ENCODE results near the gene STN1.

STN1 gene

DNA sequence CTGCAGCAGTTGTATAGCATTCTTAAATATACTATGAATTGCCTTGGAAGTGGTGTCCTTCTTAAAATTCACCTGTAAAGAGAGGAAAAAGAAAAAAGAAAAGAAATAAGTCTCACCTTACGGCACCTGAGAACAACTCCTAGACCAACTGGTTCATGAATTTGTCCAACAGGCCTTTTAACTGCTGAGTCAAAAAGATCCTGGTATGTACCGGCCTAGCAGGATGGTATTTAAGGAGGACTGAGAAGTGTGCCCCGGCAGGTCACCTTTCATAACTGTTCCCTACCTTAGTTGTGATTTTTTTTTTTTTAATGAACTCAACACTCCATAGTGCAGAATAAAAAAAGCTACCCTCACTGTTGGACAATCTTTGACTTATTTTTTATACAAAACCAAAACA, 25.8 kb downstream of the STN1 start:
- DNase-seq: no peak

DNA sequence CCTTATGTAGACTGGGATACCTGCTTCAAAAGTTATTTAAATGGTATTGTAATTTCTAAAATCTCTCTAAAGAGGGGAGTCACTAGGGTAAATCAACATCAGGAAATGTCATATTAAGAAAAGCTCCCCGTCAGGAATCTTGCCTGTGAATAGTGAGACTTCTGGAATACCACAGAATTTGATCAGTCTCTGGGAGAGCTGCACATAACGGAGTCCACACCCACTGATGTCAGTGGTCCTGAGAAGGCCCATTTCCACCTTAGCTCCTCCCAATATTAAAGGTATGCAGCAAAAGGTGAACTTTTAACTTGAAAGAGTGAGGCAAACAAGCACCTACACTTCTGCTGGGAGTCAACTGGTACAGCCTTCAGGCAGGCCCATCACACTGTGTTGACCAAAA, 27.3 kb downstream of the STN1 start:
- DNase-seq: no peak

DNA sequence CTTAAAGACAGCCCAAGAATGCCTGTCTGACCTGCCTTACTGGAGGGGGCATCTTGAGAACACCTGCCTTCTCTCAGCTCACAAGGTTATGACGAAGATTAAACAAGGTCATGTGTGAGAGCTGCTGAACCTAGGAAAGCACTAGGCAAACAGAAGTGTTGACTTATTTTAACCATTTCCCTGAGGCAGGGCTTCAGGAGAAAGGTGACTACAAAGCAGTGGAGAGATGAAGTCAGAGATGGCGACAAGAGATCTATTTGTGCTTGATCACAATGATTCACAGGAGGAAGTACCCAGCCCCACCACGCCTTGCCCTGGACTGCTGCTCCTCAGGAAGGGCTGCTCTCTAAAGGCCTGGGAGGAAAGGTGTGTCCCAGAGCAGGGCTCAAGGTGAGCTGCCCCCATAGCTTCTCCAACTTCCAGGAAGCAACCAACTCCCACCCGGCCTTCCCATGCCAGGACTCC, 27.8 kb downstream of the STN1 start:
- no peak for DNase-seq

DNA sequence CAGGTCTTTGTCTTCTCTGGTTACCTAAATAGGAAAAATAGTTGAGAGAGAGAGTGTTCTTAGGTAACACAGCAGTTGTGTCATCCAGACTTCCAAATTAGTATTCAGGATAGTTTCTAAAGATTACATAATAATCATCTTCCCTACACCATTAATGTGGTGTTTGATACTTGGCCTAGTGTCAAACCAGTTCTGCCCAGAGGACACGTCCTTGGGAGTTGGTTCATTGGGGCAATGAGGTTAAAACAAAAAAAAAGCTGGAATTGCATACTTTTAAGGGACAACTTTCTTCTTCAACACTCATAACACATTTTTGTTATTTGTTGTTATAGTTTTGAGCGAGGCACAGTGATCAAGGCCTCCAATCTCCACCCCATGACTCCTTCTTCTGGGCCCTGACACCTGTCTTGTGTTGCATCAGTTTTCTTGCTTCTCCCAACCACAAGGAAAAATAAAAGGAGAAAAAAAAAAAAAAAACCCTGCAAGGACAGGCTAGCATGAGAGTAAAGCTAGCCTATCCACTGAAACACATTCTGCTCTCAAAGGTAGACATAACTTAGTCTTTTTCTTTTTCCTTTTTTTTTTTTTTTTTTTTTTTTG, 28.8 kb downstream of the STN1 start:
- DNase-seq: no peak

DNA sequence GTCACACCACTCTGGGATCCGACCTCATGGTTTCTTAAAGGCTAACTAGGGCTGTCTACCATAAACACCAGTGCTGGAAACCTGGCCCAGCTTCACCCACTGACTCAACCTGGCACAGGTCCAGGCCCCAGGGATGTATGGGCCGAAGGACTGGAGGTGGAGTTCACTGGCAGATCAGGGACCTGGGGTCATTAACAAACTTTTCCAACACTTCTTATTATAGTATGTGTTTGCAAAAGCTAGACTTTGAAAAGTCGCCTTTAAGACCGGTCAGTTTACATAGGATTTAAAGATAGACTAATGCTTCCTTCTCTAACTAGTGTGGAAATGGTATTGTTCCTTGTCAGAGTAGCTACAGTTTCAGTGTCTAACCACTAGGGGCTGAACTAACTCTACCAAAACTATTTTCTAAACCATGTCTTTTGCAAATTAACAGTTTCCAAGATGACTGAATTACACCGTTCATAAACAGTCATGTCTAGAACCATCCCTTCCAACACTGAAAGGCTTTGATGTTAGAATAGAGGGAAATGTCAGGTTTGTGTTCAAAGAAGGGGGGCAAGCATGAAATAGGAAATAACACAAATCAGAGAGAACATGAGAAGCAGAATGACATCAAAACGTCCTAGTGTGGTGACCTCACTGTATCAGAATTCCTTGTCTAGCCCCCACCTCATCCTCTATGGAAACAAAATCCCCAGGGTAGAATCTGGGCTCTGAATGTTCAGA, 29.7 kb downstream of the STN1 start:
- DNase-seq: peak; percentile 83

DNA sequence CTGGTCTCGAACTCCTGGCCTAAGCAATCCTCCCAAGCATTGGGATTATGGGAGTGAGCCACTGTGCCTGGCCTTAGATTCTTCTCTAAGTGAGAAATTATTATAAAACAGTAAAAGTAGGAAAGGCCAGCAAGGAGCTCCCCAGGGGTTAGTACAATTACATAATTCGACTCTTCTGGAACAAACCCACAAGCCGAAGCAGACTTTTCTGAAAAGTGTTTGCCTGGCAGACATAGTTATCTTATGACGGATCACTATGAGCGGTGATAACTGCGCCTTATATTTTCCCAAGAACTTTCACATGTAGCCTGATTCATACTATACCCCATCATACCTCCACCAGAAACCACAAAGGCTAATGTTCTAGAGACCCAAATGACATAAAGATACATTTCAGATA, 32.4 kb downstream of the STN1 start:
- no peak for DNase-seq

DNA sequence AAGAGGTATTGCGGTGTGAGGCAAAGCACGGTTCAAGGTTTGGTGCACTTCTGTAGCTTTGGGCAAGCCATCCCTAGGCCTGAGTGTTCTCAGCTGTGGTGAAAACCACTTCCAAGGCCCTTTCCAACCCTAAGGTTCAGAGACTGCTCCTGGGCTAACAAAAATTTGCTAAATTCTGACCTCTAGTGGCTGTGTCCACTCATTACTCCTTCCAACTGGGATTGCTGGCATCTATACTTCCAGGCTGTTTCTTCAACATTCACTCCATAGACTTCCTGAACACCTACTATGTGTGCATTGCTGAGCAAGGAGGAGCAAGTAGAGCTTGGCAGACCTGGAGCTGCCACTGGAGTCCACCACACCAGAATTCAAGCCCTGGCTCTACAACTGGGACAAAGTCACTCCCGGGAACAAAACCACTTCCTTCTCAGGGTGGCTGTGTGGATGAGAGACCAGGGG, 33.3 kb downstream of the STN1 start:
- peak; percentile 56 for DNase-seq

DNA sequence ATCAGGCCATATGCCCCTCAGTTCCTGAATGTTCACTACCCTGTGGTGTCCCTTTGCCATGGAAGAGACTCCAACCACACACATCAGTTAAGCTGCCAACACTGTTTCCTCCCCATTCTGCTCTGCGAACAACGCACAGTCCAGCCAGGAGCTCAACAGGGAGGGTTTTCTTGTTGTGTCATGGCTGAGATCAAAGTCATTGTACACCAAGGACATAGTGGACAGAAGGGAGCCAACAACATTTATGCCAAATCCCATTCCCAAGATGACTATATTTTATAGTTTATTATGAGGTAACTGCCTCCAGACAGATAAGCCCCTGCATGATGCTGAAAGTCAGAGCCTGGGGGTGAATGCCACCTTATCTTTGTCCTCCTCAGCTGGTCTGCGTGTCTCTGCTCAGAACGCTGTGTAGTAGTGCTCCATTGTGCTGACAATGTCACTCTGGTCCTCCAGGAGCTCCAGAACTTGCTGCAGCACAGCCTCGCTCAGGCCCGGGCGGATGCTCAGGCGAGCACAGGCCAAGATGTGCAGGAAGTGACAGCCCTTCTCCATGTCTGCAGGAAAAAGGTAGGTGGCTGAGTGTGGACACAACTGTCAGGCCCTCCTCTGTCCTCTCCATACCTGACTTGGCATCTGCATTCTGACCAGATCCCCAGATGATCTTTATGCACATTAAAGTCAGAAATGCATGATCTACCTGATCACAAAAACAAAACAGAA, 35.5 kb downstream of the STN1 start:
- DNase-seq: no peak

DNA sequence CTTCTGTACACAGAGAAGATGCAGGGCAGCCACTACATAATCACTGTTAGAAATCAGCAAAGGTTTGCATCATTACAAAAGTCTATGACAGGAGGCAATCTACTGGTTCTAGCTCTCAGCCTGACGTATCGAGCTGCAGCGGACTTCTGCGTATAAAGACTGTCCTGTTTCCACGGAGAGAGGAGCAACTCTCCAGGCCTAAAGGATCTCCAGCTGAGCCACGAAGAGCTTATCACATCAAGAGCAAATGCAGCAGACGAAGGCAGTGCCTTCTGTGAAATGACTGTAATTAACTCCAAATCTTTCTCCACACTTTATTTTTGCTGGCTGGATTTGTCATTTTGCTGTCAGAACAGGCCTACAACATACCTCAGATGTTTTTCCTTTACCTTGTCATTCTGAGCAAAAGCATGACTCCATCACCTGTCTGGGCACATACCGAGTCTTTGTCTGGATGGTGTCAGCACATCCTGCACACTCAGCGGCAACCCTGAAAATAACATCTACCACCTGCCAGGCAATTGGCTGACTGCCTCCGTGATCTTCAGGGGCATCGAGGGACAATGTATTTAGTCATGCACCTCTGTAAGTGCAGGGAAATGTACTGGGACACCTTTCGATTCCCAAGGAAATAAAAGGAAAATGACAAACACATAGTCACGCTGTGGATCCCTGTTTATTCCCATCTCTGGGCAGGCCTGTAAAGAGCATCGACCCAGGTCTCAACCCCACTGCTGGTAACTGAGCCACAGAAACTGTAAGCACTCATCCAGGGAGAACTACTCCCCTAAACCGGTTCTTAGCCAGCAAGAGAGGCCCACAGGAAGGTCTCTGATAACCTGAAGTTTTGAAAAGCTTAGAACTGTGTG, 36.3 kb downstream of the STN1 start:
- no peak for DNase-seq

DNA sequence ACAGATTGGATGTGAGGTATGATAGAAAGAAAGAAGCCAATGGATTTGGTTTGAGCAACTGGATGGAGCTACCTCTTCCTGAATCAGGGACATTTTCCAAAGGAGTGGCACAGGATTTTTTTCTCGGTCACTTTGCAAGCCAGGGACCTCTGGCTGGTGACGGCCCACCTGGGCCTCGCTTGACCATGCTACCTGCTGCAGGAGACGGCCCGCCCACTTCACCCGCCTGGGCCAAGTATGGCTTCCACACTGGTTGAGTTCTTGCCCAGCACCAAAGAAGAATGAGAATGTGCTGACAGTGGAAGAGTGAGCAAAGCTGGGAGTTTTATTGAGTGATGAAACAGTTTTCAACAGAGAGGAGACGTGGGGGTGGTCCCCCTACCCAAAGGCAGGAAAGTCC, 38.2 kb downstream of the STN1 start:
- DNase-seq: no peak

DNA sequence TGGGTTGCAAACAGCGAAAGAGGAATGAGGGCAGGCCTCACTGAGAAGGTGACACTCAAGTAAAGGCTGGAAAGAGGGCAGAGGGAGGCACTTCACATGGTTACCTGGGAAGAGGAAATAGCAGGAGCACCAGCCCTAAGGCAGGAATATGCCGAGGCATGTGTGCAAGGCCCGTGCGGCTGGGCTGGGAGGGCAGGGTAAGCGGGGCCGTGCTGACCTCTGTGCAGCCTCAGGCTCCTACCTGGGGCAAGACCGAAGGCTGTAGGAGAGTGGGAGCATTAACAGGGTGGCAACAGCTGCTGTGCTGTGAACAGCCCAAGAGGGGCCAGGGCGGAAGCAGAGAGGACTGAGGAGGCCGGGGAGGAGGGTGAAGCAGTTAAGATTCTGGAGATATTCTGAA, 38.6 kb downstream of the STN1 start:
- no peak for DNase-seq

DNA sequence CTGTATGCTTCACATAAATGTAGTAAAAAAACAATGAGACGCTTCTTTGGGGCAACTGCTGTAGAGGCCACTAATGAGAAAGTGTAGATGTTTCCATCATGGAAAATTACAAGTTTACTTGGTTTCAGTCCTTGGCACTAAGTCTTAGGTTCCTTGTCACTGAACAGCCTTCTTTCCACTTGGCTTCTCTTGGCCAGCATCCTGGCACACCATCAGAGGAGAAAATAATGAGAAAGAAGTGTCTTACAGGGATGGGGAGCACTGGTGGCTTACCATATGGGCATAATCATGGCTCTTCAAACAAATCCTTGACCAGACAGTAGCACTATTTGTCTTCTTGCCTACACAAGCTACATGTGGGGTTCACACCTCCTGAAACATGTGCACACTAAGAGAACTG, 40.1 kb downstream of the STN1 start:
- DNase-seq: no peak

DNA sequence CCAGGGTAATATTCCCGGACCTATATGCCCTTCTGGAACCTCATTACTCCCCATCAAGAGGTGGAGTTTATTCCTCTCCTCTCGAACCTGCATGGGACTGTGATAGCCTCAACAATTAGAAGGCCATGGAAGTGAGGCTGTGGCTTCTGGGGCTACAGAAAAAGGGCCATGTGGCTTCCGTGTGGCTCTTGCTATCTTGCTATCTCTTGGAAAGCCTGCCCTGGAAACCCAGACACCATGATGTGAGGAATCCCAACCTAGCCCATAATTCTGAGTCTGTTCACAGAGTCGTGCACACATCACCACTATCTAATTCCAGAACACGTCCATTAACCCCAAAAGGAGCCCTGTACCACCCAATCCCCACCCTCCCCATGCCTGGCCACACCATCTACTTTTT, 41.8 kb downstream of the STN1 start:
- no peak for DNase-seq

DNA sequence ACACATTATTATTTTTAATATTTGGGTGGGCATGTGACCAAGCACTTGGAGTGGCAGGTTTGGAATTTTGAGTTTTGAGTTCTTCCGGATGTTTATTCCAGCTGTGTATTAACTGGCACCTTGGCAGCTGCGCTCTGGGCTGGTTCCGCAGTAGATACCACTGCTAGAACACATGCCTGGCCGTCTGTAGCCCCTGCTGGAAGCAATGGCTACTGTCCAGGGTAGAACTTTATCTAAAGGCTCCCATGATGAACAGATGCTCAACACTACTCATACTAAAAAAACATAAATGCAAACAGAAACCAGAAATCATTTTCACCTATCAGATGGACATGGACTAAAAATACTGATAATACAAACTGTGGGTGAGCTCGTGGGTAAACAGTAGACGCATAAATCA, 43.3 kb downstream of the STN1 start:
- DNase-seq: no peak

DNA sequence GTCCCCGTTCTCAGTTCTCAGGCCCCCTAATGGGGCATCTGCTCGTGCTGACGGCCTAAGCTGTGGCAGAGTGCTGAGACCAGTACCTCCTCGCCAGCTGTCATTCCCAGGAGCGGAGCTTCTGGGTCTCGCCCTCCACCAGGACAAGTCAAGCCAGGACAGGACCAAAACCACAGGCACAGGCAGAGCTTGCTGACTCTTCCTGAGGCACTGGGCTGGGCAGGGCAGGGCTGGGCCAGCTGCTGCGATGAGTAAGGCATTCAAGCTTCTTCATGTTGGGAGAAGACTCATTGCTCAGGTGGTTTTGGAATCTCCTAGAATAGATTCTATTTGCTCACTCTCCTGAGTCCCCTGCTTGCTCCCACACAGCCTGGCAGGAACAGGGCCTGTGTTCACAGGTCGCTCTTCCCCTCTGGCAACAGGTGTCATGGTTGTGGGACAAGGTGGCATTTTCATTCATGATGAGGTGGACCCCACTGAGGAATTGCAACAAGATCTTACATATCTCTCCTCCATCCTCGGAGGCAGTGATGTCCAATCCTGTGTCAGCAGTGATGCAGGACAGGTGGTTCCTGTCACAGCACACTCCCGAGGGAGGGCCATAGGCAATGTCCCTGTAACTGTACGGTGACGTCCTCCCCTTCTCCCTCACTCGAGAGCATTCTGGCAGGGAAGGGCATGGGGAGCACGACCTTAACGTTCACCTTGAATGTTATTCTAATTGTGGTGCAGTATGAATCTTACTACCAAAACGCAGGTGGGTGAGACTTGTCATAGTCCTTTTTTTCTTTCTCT, 45.6 kb downstream of the STN1 start:
- DNase-seq: no peak

DNA sequence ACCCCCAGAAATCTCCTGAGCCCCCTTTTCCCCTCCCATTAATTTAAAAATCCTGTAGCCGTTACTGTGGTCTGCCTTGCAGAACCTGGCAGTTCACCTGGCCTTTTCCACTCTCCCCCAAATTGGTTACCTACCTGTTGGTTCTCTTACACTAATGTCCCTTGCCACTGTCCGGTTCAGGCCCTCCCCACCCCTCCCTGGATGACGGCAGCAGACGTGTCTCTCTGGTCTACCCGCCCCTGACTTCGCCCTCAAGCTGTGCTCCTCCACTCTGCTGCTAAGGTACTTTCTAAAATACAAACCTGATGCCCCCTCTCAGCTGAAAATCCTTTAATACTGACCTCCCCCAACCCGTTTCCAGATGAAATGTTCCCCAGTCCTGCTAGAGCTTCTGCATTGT, 47.0 kb downstream of the STN1 start:
- no peak for DNase-seq

DNA sequence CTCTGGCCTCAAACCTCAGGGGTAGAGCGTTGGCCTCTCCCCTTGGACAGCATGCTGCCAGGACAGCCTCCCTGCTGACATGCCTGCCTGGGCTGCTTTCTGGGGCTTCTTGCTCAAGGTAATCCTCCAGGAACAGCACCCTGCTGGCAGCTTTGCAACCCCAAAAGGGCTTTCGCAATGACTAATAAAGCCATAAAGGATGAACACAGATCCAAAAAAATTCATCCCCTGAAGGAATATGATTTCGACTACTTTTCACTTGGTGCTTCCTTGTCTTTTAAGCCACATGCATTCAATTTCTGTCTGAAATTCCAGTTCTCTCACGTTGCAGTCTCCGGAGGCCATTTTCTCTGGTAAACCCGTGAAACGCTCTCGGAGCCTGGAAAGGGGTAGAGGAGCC, 47.5 kb downstream of the STN1 start:
- DNase-seq: no peak

DNA sequence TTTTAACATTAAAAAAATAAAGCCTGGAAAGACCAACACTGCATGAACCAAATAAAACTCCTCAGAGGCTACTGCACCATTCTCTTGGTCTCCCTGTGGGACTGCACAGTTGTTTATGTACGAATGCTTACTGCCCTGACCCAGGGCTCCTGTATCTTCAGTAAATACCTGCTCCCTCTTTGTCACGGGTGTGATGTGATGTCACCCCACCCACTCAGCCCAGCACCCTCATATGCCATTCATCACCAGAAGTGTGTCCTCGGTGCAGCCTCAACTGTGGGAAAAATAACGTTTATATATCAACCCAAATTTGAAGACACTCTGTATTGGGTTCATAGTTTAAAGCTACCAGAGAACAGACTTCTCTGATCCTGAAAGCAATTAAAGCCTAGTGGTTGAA, 48.6 kb downstream of the STN1 start:
- DNase-seq: no peak

DNA sequence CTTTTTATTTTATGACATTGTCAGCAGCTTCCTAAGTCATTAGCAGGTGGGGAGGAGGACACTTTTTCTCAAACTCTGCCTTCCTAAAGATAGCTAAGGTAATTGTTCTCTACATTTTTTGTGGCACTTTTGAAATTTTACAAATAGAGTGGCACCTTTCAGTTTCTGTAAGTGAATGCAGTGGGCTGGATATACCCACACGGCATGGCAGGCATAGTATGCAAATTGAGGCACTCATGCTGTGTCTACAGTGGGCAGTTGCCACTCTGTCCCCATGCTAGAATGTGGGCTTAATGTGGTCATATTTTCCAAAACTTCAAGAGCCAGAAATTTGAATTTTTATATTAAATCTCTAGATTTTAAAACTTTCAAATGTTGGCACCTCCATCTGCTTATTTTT, 49.8 kb downstream of the STN1 start:
- no peak for DNase-seq

DNA sequence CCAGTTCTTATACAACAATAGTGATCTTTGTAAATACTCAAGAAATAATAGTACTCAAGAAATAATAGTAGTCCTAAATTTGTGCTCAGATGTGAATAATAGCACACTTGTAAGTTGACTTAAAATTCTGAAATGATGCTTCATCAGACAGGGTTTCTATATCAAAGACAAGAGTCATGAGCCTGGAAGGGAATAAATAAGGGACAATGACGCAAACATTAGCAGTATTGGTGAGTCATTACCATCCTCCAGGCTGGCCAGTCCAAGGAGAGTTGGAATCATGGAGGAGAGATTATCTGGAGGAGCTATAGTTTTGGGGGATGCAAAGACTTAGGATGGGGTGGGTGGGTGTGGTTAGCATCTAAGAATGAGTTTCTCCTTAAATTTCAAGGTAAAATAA, 56.5 kb downstream of the STN1 start:
- DNase-seq: no peak

DNA sequence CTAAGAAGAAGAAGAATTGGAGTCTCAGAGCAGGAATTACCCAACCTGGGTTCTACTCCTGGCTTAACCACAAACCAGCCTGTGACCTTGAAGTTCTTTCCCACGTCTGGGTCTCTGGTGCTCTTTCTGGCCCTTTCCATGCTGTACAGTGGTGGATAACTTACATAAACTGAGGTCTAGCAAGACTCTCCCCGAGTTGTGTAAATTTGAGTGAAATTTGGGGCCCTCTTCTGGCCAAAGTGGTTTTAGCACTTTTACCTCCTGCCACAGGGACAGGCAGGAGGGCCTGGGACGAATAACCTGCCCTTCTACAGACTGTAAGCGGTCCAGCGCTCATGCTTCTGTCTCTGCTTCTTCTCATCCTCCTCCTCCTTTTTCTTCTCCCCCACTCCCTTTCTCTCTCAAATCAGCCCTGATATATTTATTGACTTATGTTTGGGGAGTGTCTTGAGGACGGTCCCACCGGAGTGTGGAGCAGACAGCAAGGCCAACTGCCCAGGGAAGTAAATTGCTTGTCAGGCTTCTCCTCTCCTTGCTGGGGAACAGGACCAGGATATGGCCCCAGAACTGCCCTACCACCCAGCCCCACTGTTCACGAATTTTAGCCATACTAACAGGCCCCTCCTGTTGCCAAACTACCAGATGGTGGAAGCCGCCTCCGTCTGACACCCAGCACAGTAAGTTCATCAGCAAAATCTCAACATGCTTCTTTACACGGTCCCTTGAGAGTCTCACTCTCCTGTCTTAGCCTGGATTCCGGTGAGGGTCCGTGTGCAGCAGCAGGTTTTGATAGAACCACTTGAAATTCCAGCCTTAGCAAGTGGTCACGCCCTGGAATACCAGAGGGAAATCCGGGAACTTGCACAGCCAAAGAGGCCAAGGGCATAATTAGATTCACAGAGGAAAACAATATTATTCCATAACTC, 58.6 kb downstream of the STN1 start:
- DNase-seq: peak; percentile 81
